ENCODE results near the gene DEDD. TPM values are rescaled to one million over a fixed set of nuclear protein-coding genes. Genes with fewer than 3 reads are reported as not detected.

The DEDD gene
- total RNA-seq, 1 donor from 2014 or later, result 43.7 TPM

DNA sequence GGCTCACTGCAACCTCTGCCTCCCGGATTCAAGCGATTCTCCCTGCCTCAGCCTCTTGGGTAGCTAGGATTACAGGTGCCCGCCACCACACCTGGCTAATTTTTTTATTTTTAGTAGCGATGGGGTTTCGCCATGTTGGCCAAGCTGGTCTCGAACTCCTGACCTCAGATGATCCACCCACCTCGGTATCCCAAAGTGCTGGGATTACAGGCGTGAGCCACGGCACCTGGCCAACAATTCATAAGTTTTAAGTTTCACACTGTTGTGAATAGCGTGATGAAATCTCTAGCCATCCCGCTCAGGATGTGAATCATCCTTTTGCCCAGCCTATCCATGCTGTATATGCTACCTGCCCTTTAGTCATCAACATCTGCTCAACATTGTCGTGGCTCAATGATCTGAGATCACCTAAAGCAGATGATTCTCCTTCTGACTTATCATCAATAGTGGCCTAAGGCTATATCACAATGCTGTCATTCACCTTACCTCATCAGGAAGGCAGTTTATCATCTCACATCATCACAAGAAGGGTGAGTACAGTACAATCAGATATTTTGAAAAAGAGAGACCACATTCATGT is 17.2 kb downstream of the DEDD start:
- H3K9me3 Mint-ChIP-seq, result no peaks in the 10 kb centered on the region
- H3K27me3 Mint-ChIP-seq (ENCODE audit: low read depth), result no peaks in the 10 kb centered on the region
- TF ChIP-seq, protein P1, sequence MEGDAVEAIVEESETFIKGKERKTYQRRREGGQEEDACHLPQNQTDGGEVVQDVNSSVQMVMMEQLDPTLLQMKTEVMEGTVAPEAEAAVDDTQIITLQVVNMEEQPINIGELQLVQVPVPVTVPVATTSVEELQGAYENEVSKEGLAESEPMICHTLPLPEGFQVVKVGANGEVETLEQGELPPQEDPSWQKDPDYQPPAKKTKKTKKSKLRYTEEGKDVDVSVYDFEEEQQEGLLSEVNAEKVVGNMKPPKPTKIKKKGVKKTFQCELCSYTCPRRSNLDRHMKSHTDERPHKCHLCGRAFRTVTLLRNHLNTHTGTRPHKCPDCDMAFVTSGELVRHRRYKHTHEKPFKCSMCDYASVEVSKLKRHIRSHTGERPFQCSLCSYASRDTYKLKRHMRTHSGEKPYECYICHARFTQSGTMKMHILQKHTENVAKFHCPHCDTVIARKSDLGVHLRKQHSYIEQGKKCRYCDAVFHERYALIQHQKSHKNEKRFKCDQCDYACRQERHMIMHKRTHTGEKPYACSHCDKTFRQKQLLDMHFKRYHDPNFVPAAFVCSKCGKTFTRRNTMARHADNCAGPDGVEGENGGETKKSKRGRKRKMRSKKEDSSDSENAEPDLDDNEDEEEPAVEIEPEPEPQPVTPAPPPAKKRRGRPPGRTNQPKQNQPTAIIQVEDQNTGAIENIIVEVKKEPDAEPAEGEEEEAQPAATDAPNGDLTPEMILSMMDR (IDR thresholded peaks at IDR 0.05; ENCODE audit: unreplicated experiment), result no peak
- peaks cover 21% of the 10 kb centered on the region for H3K4me1 Mint-ChIP-seq
- peaks cover 1% of the 10 kb centered on the region for H3K36me3 Mint-ChIP-seq
- no peak overlapping the region for H3K4me3 Mint-ChIP-seq
- no peak overlapping the region for H3K27ac Mint-ChIP-seq
- DNase-seq (ENCODE audit: low spot score in 2 of 2, unreplicated experiment in 2 of 2), result no peak

DNA sequence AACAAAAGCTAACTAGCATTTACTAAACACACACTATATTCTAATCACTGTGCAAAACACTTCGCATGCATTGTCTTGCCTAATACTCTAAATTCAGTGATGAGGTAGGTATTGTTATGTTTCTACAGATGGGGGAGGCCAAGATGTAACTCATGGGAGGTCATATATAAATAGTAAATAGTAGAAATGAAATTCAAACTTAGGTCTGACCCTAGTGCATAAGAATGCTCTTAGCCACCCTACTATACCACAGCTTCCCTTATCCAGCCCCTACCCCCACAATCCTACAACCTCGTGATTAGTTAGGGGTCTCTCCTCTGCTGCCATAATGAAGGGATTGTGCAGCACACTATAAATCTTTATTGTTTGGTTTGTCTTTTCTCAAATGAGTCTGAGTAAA is 17.9 kb downstream of the DEDD start:
- TF ChIP-seq, protein P1 (IDR thresholded peaks at IDR 0.05; ENCODE audit: unreplicated experiment), result no peak
- Mint-ChIP-seq H3K27ac (no peak overlapping the region), H3K9me3 (no peaks in the 10 kb centered on the region), H3K4me1 (peaks cover 17% of the 10 kb centered on the region), H3K27me3 (ENCODE audit: low read depth) (no peaks in the 10 kb centered on the region), H3K36me3 (no peaks in the 10 kb centered on the region), H3K4me3 (no peak overlapping the region)
- no peak for DNase-seq (ENCODE audit: low spot score in 2 of 2, unreplicated experiment in 2 of 2)

DNA sequence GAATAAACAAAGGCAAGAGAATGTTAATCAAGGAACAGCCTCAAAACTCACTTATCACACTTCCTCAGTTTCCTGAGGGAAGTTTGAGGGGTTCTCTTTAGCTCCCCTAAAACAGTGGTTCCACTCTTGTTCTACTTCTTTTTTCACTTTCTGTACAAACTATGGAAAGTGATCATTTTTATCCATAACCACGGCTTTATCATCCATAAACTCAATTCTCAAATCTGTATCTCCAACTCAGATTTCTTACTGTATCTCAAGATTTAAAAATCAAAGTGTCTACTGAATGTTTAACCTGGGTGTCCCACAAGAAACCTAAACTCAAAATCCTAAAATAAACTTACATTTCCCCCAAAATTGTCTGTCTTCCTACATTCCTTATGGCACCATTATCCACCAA is 18.6 kb downstream of the DEDD start:
- TF ChIP-seq, protein P1 (IDR thresholded peaks at IDR 0.05; ENCODE audit: unreplicated experiment), result no peak
- Mint-ChIP-seq H3K9me3 (no peaks in the 10 kb centered on the region), H3K27me3 (ENCODE audit: low read depth) (no peaks in the 10 kb centered on the region), H3K27ac (no peak overlapping the region), H3K36me3 (no peaks in the 10 kb centered on the region), H3K4me3 (no peak overlapping the region), H3K4me1 (peaks cover 11% of the 10 kb centered on the region)
- no peak for DNase-seq (ENCODE audit: low spot score in 2 of 2, unreplicated experiment in 2 of 2)

DNA sequence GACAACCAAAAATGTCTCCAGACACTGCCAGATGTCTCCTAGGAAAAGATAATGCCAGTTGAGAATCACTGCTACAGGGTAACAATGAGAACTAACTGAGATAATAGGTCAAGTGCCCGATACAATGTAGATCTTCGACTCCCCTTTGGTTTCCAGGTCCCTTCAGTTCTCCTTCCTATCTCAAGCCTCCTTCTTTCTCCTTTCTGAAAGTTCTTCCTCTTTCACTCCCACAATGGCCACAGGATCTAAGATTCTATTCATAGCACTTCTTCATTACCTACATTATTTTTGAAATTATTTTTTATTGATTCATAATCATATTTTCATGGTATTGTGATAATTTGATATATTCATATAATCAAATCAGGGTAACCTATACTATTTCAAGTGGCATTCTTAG is 20.9 kb downstream of the DEDD start:
- Mint-ChIP-seq H3K4me1 (no peaks in the 10 kb centered on the region), H3K27ac (no peak overlapping the region), H3K9me3 (no peaks in the 10 kb centered on the region), H3K27me3 (ENCODE audit: low read depth) (no peaks in the 10 kb centered on the region), H3K4me3 (no peak overlapping the region), H3K36me3 (peaks cover under 1% of the 10 kb centered on the region)
- TF ChIP-seq, protein P1 (IDR thresholded peaks at IDR 0.05; ENCODE audit: unreplicated experiment), result no peak
- no peak for DNase-seq (ENCODE audit: low spot score in 2 of 2, unreplicated experiment in 2 of 2)

DNA sequence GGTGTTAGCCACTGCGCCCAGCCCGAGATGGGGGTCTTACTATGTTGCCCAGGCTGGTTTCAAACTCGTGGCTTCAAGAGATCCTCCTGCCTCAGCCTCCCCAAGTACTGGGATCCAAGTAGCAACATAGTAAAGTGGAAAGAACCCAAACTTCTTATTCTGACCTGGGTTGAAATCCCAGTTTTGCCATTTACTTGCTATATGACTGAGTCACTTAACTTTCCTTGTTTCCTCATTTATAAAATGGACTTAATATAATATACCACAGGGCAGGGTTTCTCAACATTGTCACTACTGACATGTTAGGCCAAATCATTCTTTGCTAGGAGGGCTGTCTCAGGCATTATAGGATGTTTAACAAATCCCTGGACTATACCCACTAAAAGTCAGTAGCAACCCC is 21.4 kb downstream of the DEDD start:
- no peak for DNase-seq (ENCODE audit: low spot score in 2 of 2, unreplicated experiment in 2 of 2)

More for the DNA sequence above, 21.4 kb downstream of the DEDD start:
- TF ChIP-seq, protein P1 (IDR thresholded peaks at IDR 0.05; ENCODE audit: unreplicated experiment), result no peak
- no peak overlapping the region for H3K4me3 Mint-ChIP-seq
- no peak overlapping the region for H3K27ac Mint-ChIP-seq
- H3K4me1 Mint-ChIP-seq, result no peaks in the 10 kb centered on the region
- no peaks in the 10 kb centered on the region for H3K9me3 Mint-ChIP-seq
- H3K36me3 Mint-ChIP-seq, result peaks cover 2% of the 10 kb centered on the region
- no peaks in the 10 kb centered on the region for H3K27me3 Mint-ChIP-seq (ENCODE audit: low read depth)
